HEK293 (cell line): ENCODE data around the gene PARP15.
A peak's percentile ranks its signal among the peaks of the same experiment; 100 is the strongest.

Experiments used
- CTCF ChIA-PET: fragments of 350-600 bp; formaldehyde crosslinking; extraction: SDS; loops from one replicate; lab custom pipeline; 2021; ENCODE audit warnings: antibody characterized with exemption; lab: Yijun Ruan, JAX
- POLR2A ChIA-PET: fragments of 300-600 bp; formaldehyde crosslinking; extraction: SDS; loops from one replicate; lab custom pipeline; 2020; ENCODE audit warnings: antibody characterized with exemption, inconsistent platforms; lab: Yijun Ruan, JAX
- H3K27ac ChIP-seq: fragments of 200-500 bp; sonication (Bioruptor generic); 2 replicates; pipeline ENCODE4 v1.5.1; 2014; ENCODE audit warnings: low read depth, low read length, control low read depth, inconsistent platforms; ENCODE audit errors: extremely low read depth
- H3K36me3 ChIP-seq, 2 experiments: fragments of 200-500 bp in 1 of 2; sonication (Bioruptor generic) in 1 of 2; 1 replicate in 1 of 2; 2 replicates in 1 of 2; pipeline ENCODE4 v1.5.1; 2014 to 2017; ENCODE audit warnings: inconsistent platforms in 2 of 2, low read length in 2 of 2; ENCODE audit not compliant: control insufficient read depth in 2 of 2, insufficient read depth in 1 of 2
- H3K4me1 ChIP-seq: fragments of 200-500 bp; sonication (Bioruptor generic); 2 replicates; pipeline ENCODE4 v1.5.1; 2014; ENCODE audit warnings: mild to moderate bottlenecking, low read length, inconsistent platforms; ENCODE audit not compliant: control insufficient read depth, insufficient read depth
- H3K4me3 ChIP-seq: 2 replicates; pipeline ENCODE4 v1.5.1; 2011; ENCODE audit warnings: low read depth, mild to moderate bottlenecking, control low read depth, low read length, moderate library complexity
- H3K9me3 ChIP-seq: fragments of 200-500 bp; sonication (Bioruptor generic); 2 replicates; pipeline ENCODE4 v1.5.1; 2014; ENCODE audit warnings: low read depth, low read length, inconsistent platforms; ENCODE audit not compliant: control insufficient read depth, insufficient read depth
- BCL11B ChIP-seq: fragments of 450-650 bp; formaldehyde crosslinking; IDR thresholded peaks from 2 replicates; pipeline ENCODE4 v1.5.1; 2016; ENCODE audit warnings: low read depth, missing biosample characterization, missing genetic modification characterization
- FEZF1 ChIP-seq: fragments of 450-650 bp; formaldehyde crosslinking; IDR thresholded peaks from 2 replicates; pipeline ENCODE4 v1.5.1; 2016; ENCODE audit warnings: missing biosample characterization, missing genetic modification characterization
- GLIS1 ChIP-seq: fragments of 450-650 bp; formaldehyde crosslinking; IDR thresholded peaks from 2 replicates; pipeline ENCODE4 v1.5.1; 2016; ENCODE audit warnings: missing biosample characterization, missing genetic modification characterization
- YY1 ChIP-seq: fragments of 450-650 bp; formaldehyde crosslinking; IDR thresholded peaks from 2 replicates; pipeline ENCODE4 v1.5.1; 2018; ENCODE audit warnings: missing biosample characterization, missing genetic modification characterization
- ZNF214 ChIP-seq: fragments of 450-650 bp; formaldehyde crosslinking; IDR thresholded peaks from 2 replicates; pipeline ENCODE4 v1.5.1; 2017; ENCODE audit warnings: missing biosample characterization, mild to moderate bottlenecking, missing genetic modification characterization, borderline replicate concordance
- ZNF248 ChIP-seq: fragments of 450-650 bp; formaldehyde crosslinking; IDR thresholded peaks from 2 replicates; pipeline ENCODE4 v1.5.1; 2017; ENCODE audit warnings: missing biosample characterization, missing genetic modification characterization
- ZNF274 ChIP-seq, 2 experiments: fragments of 200-500 bp in 1 of 2; fragments of 450-650 bp in 1 of 2; sonication (Bioruptor generic) in 1 of 2; formaldehyde crosslinking in 1 of 2; IDR thresholded peaks; 2 replicates each; pipeline versions ENCODE4 v1.5.1 to v1.6.1; 2014 to 2016; ENCODE audit warnings: borderline replicate concordance in 1 of 2, inconsistent platforms in 1 of 2, low read length in 1 of 2, missing biosample characterization in 1 of 2, missing genetic modification characterization in 1 of 2
- ZNF302 ChIP-seq: fragments of 450-650 bp; formaldehyde crosslinking; IDR thresholded peaks from 2 replicates; pipeline ENCODE4 v1.5.1; 2016; ENCODE audit warnings: missing biosample characterization, missing genetic modification characterization, low read depth
- ZNF366 ChIP-seq: fragments of 450-650 bp; formaldehyde crosslinking; conservative IDR thresholded peaks from 2 replicates; pipeline ENCODE4 v1.5.1; 2016; ENCODE audit warnings: missing biosample characterization, missing genetic modification characterization
- ZNF426 ChIP-seq: fragments of 450-650 bp; formaldehyde crosslinking; IDR thresholded peaks from 2 replicates; pipeline ENCODE4 v1.5.1; 2017; ENCODE audit warnings: missing biosample characterization, missing genetic modification characterization, mild to moderate bottlenecking, inconsistent platforms, moderate library complexity
- ZNF555 ChIP-seq: fragments of 450-650 bp; formaldehyde crosslinking; conservative IDR thresholded peaks from 2 replicates; pipeline ENCODE4 v1.5.1; 2017; ENCODE audit warnings: missing biosample characterization, mild to moderate bottlenecking, missing genetic modification characterization, inconsistent platforms
- ZNF571 ChIP-seq: fragments of 450-650 bp; formaldehyde crosslinking; IDR thresholded peaks from 2 replicates; pipeline ENCODE4 v1.5.0; 2017; ENCODE audit warnings: missing biosample characterization, missing genetic modification characterization
- ZNF600 ChIP-seq: fragments of 450-650 bp; formaldehyde crosslinking; IDR thresholded peaks from 2 replicates; pipeline ENCODE4 v1.5.1; 2016; ENCODE audit warnings: missing biosample characterization, missing genetic modification characterization
- ZNF654 ChIP-seq: fragments of 450-650 bp; formaldehyde crosslinking; IDR thresholded peaks from 2 replicates; pipeline ENCODE4 v1.5.1; 2016; ENCODE audit warnings: low read depth, missing biosample characterization, missing genetic modification characterization
- ZNF670 ChIP-seq: fragments of 450-650 bp; formaldehyde crosslinking; IDR thresholded peaks from 2 replicates; pipeline ENCODE4 v1.5.1; 2016; ENCODE audit warnings: missing biosample characterization, missing genetic modification characterization, low read depth
- ZNF701 ChIP-seq: fragments of 450-650 bp; formaldehyde crosslinking; IDR thresholded peaks from 2 replicates; pipeline ENCODE4 v1.5.1; 2016; ENCODE audit warnings: missing biosample characterization, missing genetic modification characterization
- ZNF76 ChIP-seq: fragments of 450-650 bp; formaldehyde crosslinking; IDR thresholded peaks from 2 replicates; pipeline ENCODE4; 2016; ENCODE audit warnings: low read depth, missing biosample characterization, missing genetic modification characterization, borderline replicate concordance
- ZNF792 ChIP-seq: fragments of 450-650 bp; formaldehyde crosslinking; IDR thresholded peaks from 2 replicates; pipeline ENCODE4 v1.5.1; 2016; ENCODE audit warnings: missing biosample characterization, missing genetic modification characterization
- ZSCAN18 ChIP-seq: fragments of 450-650 bp; formaldehyde crosslinking; IDR thresholded peaks from 2 replicates; pipeline ENCODE4 v1.5.1; 2016; ENCODE audit warnings: missing biosample characterization, missing genetic modification characterization
- ZSCAN23 ChIP-seq: fragments of 450-650 bp; formaldehyde crosslinking; IDR thresholded peaks from 2 replicates; pipeline ENCODE4 v1.5.1; 2016; ENCODE audit warnings: missing biosample characterization, missing genetic modification characterization
- ZSCAN30 ChIP-seq: fragments of 450-650 bp; IDR thresholded peaks from 2 replicates; pipeline ENCODE4 v1.5.1; 2018; ENCODE audit warnings: missing biosample characterization, mild to moderate bottlenecking, missing genetic modification characterization, moderate library complexity
- TF ChIP-seq, protein P1 (sequence below): fragments of 450-650 bp; formaldehyde crosslinking; IDR thresholded peaks from 2 replicates; pipeline ENCODE4 v1.5.1; 2016; ENCODE audit warnings: missing biosample characterization, missing genetic modification characterization
- TF ChIP-seq, protein P2 (sequence below): fragments of 450-650 bp; formaldehyde crosslinking; IDR thresholded peaks from 2 replicates; pipeline ENCODE4 v1.5.1; 2016; ENCODE audit warnings: missing biosample characterization, missing genetic modification characterization
- TF ChIP-seq, protein P3 (sequence below): fragments of 450-650 bp; formaldehyde crosslinking; IDR thresholded peaks from 2 replicates; pipeline ENCODE4 v1.5.1; 2016; ENCODE audit warnings: missing biosample characterization, missing genetic modification characterization
- TF ChIP-seq, protein P4 (sequence below): fragments of 450-650 bp; formaldehyde crosslinking; conservative IDR thresholded peaks from 2 replicates; pipeline ENCODE4 v1.5.1; 2016; ENCODE audit warnings: low read depth, missing biosample characterization, missing genetic modification characterization

Gene PARP15

GRCh38 chr3:122679085-122679881 lies 101.8 kb downstream of the PARP15 start:
- POLR2A ChIA-PET, result interaction anchor here (1.5 to 1.8 kb wide), 2 partner anchors 115 to 295 kb away, joined by 5 to 6 read pairs; partner anchors contain the start of genes DTX3L, FAM162A and PARP9
- CTCF ChIA-PET, result interaction anchor here (0.6 to 3.0 kb wide), 26 partner anchors 8 to 916 kb away, joined by 3 to 28 read pairs (median 3); partner anchors contain the start of genes DTX3L, FAM162A and PARP9
- no peaks in the 10 kb centered on the region for H3K4me1 ChIP-seq
- H3K27ac ChIP-seq, result no peak overlapping the region
- no peaks in the 10 kb centered on the region for H3K36me3 ChIP-seq
- H3K9me3 ChIP-seq, result no peaks in the 10 kb centered on the region
- no peak overlapping the region; the same call in 1 of the 2 replicates for H3K4me3 ChIP-seq
- TF ChIP-seq, protein P1, sequence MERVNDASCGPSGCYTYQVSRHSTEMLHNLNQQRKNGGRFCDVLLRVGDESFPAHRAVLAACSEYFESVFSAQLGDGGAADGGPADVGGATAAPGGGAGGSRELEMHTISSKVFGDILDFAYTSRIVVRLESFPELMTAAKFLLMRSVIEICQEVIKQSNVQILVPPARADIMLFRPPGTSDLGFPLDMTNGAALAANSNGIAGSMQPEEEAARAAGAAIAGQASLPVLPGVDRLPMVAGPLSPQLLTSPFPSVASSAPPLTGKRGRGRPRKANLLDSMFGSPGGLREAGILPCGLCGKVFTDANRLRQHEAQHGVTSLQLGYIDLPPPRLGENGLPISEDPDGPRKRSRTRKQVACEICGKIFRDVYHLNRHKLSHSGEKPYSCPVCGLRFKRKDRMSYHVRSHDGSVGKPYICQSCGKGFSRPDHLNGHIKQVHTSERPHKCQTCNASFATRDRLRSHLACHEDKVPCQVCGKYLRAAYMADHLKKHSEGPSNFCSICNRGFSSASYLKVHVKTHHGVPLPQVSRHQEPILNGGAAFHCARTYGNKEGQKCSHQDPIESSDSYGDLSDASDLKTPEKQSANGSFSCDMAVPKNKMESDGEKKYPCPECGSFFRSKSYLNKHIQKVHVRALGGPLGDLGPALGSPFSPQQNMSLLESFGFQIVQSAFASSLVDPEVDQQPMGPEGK, result peak; percentile 48; the same call in 1 of the 2 replicates
- TF ChIP-seq ZNF555 (no peak), ZNF76 (tag by site-specific recombination) (no peak), ZNF426 (tag by site-specific recombination) (no peak), ZNF600 (tag by site-specific recombination) (peak; percentile 71; the same call in 1 of the 2 replicates), YY1 (tag by site-specific recombination) (no peak), ZNF701 (tag by site-specific recombination) (no peak), ZNF670 (no peak), ZNF366 (tag by site-specific recombination) (peak; percentile 84), ZNF571 (tag by site-specific recombination) (no peak), ZNF214 (no peak), ZSCAN18 (tag by site-specific recombination) (no peak), FEZF1 (tag by site-specific recombination) (no peak), ZSCAN30 (tag by site-specific recombination) (0 out of 2 replicates have a peak, but pooled peaks have one; percentile 19), BCL11B (no peak), ZNF274 (IDR thresholded peaks at IDR 0.05; ENCODE audit: low read length) (no peak), ZNF274 (tag by site-specific recombination; IDR thresholded peaks at IDR 0.05; ENCODE audit: borderline replicate concordance) (no peak), GLIS1 (tag by site-specific recombination) (peak; percentile 71; the same call in 1 of the 2 replicates), ZNF248 (tag by site-specific recombination) (no peak), ZNF654 (peak; percentile 80), ZSCAN23 (tag by site-specific recombination) (no peak), ZNF792 (tag by site-specific recombination) (no peak), ZNF302 (tag by site-specific recombination) (no peak)
- TF ChIP-seq, protein P2, sequence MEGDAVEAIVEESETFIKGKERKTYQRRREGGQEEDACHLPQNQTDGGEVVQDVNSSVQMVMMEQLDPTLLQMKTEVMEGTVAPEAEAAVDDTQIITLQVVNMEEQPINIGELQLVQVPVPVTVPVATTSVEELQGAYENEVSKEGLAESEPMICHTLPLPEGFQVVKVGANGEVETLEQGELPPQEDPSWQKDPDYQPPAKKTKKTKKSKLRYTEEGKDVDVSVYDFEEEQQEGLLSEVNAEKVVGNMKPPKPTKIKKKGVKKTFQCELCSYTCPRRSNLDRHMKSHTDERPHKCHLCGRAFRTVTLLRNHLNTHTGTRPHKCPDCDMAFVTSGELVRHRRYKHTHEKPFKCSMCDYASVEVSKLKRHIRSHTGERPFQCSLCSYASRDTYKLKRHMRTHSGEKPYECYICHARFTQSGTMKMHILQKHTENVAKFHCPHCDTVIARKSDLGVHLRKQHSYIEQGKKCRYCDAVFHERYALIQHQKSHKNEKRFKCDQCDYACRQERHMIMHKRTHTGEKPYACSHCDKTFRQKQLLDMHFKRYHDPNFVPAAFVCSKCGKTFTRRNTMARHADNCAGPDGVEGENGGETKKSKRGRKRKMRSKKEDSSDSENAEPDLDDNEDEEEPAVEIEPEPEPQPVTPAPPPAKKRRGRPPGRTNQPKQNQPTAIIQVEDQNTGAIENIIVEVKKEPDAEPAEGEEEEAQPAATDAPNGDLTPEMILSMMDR (tag by site-specific recombination), result peak; percentile 71
- TF ChIP-seq, protein P3, sequence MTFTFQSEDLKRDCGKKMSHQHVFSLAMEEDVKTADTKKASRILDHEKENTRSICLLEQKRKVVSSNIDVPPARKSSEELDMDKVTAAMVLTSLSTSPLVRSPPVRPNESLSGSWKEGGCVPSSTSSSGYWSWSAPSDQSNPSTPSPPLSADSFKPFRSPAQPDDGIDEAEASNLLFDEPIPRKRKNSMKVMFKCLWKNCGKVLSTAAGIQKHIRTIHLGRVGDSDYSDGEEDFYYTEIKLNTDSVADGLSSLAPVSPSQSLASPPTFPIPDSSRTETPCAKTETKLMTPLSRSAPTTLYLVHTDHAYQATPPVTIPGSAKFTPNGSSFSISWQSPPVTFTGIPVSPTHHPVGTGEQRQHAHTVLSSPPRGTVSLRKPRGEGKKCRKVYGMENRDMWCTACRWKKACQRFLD (tag by site-specific recombination), result no peak
- TF ChIP-seq, protein P4, sequence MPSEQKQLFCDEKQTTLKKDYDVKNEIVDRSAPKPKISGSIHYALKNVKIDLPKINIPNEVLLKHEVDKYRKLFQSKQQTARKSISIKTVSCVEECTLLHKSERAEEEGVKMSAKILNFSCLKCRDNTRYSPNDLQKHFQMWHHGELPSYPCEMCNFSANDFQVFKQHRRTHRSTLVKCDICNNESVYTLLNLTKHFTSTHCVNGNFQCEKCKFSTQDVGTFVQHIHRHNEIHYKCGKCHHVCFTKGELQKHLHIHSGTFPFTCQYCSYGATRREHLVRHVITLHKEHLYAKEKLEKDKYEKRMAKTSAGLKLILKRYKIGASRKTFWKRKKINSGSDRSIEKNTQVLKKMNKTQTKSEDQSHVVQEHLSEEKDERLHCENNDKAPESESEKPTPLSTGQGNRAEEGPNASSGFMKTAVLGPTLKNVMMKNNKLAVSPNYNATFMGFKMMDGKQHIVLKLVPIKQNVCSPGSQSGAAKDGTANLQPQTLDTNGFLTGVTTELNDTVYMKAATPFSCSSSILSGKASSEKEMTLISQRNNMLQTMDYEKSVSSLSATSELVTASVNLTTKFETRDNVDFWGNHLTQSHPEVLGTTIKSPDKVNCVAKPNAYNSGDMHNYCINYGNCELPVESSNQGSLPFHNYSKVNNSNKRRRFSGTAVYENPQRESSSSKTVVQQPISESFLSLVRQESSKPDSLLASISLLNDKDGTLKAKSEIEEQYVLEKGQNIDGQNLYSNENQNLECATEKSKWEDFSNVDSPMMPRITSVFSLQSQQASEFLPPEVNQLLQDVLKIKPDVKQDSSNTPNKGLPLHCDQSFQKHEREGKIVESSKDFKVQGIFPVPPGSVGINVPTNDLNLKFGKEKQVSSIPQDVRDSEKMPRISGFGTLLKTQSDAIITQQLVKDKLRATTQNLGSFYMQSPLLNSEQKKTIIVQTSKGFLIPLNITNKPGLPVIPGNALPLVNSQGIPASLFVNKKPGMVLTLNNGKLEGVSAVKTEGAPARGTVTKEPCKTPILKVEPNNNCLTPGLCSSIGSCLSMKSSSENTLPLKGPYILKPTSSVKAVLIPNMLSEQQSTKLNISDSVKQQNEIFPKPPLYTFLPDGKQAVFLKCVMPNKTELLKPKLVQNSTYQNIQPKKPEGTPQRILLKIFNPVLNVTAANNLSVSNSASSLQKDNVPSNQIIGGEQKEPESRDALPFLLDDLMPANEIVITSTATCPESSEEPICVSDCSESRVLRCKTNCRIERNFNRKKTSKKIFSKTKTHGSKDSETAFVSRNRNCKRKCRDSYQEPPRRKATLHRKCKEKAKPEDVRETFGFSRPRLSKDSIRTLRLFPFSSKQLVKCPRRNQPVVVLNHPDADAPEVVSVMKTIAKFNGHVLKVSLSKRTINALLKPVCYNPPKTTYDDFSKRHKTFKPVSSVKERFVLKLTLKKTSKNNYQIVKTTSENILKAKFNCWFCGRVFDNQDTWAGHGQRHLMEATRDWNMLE, result no peak
